ENCODE measurements around the gene CHD9.
"Not testable (repeated sequence)": the region's sequence is repeated elsewhere in the genome, so short reads cannot be mapped to it uniquely, and the experiment has no call there.

The CHD9 gene

DNA sequence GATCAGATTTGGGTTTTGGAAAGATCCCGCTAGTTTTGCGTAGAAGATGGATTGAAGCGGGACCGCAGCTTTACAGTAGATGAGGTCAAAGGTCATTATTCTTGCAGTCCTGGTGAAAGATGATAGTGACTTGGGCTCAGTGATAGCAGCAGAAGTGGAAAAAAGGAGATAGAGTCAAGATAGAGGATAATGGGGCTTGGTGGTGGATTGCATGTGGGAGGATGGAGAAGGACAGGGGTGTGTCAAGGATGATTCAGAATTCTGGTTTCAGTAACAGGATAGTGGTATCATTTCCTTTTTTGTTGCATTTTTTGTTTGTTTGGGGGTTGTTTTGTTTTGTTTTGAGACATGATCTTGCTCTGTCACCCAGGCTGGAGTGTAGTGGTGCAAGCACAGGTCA is 30.7 kb upstream of the CHD9 start:
- TF ChIP-seq, protein P1, sequence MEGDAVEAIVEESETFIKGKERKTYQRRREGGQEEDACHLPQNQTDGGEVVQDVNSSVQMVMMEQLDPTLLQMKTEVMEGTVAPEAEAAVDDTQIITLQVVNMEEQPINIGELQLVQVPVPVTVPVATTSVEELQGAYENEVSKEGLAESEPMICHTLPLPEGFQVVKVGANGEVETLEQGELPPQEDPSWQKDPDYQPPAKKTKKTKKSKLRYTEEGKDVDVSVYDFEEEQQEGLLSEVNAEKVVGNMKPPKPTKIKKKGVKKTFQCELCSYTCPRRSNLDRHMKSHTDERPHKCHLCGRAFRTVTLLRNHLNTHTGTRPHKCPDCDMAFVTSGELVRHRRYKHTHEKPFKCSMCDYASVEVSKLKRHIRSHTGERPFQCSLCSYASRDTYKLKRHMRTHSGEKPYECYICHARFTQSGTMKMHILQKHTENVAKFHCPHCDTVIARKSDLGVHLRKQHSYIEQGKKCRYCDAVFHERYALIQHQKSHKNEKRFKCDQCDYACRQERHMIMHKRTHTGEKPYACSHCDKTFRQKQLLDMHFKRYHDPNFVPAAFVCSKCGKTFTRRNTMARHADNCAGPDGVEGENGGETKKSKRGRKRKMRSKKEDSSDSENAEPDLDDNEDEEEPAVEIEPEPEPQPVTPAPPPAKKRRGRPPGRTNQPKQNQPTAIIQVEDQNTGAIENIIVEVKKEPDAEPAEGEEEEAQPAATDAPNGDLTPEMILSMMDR (IDR thresholded peaks at IDR 0.05; ENCODE audit: insufficient read depth, low read length, missing control alignments), result no peak
- POLR2A ChIA-PET, result no interaction called here
- no peak for DNase-seq (ENCODE audit: low read depth, low spot score)
- H3K4me3 ChIP-seq (ENCODE audit: low read depth, low read length), result no peak overlapping the region
- CTCF ChIA-PET, result interaction anchor here (0.8 to 6.0 kb wide), 3 partner anchors 11 to 832 kb away, joined by 3 to 73 read pairs (median 6); no protein-coding TSS in a partner anchor

DNA sequence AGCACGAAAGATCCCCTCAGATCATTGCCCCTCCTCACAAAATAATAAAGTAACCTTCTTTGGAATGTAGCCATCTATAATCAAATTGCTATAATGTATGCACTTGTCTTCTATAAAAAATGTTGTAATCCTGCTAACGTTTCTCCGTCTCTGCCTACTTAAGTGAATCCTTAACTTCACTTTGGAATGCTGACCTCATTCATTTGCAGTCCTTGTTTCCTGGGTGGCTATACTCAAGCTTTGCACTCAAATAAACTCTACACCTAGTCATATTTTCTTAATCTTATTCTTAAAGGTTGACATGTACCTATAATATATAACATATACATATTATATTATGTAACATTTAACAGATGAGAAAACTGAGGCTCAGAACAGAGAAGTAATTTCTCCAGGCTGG is 24.8 kb upstream of the CHD9 start:
- ChIA-PET CTCF (interaction anchor here (1.7 to 2.3 kb wide), 2 partner anchors 8 to 839 kb away, joined by 5 to 9 read pairs; no protein-coding TSS in a partner anchor), POLR2A (no interaction called here)
- no peak for DNase-seq (ENCODE audit: low read depth, low spot score)
- no peak overlapping the region for H3K4me3 ChIP-seq (ENCODE audit: low read depth, low read length)
- TF ChIP-seq, protein P1 (IDR thresholded peaks at IDR 0.05; ENCODE audit: insufficient read depth, low read length, missing control alignments), result no peak

DNA sequence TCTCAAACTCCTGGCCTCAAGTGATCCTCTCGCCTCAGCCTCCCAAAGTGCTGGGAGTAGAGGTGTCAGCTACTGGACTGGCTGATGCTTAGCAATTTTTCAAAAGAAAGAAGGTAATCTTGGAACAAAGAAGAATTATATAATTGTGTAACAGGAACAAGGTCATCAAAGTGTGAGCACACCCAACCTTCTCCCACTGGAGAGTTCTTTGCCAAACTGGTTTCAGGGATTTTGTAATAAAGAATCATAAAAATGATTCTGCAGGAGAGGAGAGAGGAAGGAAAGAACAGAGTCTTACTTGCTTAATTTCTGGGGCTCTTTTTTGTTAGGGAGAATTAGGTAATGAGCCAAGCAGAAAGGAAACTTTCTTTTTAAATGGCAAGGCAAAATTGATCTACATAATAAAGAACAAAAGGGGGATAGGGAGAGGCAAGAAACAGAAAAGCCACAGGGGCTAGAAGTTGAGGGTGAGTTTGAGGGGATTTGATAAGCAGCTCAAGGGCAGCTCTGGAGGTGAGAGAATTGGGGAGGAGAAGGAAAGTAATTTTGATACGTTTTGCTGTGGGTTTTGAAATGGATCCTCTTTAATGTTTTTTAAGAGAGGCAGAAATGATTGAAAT is 23.4 kb upstream of the CHD9 start:
- TF ChIP-seq, protein P1 (IDR thresholded peaks at IDR 0.05; ENCODE audit: insufficient read depth, low read length, missing control alignments), result no peak
- DNase-seq (ENCODE audit: low read depth, low spot score), result no peak
- POLR2A ChIA-PET, result no interaction called here
- H3K4me3 ChIP-seq (ENCODE audit: low read depth, low read length), result no peak overlapping the region
- CTCF ChIA-PET, result interaction anchor here (2.3 kb wide), 1 partner anchor 9 kb away, joined by 9 read pairs; no protein-coding TSS in a partner anchor

- CTCF ChIA-PET, result interaction anchor here (0.7 to 2.1 kb wide), 3 partner anchors 11 to 249 kb away, joined by 3 to 6 read pairs (median 3); no protein-coding TSS in a partner anchor
Measured at GRCh38 chr16:53034306-53034705, 20.5 kb upstream of the CHD9 start.

DNA sequence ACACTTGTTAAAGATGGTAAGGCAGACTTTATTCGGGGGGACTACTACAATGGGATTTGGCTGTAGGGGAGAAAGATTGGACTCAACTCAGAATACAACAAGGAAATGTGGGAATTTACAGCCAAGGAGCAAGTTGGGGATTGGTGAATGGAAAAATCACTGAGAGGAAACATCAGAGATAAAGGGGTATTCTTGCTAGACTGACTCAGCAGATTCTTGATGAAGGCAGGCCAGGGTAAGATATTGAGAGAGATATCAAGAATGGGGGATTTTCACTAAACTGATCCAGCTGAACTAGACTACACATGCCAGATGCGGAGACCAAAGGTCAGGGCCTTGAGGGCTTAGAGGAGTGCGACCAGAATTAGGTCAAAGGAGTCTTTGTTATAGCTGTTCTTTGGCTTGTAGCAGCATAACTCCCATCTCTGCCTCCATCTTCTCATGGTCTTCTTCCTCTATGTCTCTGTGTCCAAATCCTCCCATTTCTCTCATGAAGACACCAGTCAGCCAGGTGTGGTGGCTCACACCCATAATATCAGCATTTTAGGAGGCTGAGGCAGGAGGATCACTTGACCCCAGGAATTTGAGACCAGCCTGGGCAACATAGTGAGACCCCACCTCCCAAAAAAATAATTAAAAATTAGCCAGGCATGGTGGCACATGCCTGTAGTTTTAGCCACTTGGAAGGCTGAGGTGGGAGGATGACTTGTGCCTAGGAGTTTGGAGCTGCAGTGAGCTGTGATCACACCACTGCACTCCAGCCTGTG is 19.4 kb upstream of the CHD9 start:
- DNase-seq (ENCODE audit: low read depth, low spot score), result no peak
- CTCF ChIA-PET, result interaction anchor here (0.7 to 2.1 kb wide), 3 partner anchors 9 to 107 kb away, joined by 3 to 6 read pairs (median 4); no protein-coding TSS in a partner anchor
- POLR2A ChIA-PET, result no interaction called here
- TF ChIP-seq, protein P1 (IDR thresholded peaks at IDR 0.05; ENCODE audit: insufficient read depth, low read length, missing control alignments), result no peak
- H3K4me3 ChIP-seq (ENCODE audit: low read depth, low read length), result no peak overlapping the region

More at GRCh38 chr16:53034306-53034705, 20.5 kb upstream of the CHD9 start:
- POLR2A ChIA-PET, result no interaction called here
- no peak for DNase-seq (ENCODE audit: low read depth, low spot score)
- TF ChIP-seq, protein P1 (IDR thresholded peaks at IDR 0.05; ENCODE audit: insufficient read depth, low read length, missing control alignments), result no peak
- no peak overlapping the region for H3K4me3 ChIP-seq (ENCODE audit: low read depth, low read length)

DNA sequence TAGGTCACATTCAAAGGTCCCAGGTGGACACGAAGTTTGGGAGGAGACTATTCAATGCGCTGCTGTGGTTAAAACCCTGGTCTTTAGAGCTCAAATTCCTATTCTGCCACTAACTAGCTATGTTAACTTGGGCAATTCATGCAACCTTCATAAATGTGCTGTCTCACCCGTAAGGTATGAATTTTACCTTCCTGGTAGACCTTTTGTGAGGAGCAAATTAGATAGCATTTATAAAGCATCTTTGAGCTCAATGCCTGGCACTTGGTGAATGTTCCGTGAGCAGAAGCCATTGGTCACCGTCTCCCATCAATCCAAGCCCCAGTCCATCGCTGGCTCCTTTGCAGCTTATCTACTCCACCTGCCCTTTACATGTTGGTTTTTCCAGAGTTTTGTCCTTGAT is 18.7 kb upstream of the CHD9 start:
- ChIA-PET CTCF (interaction anchor here (0.8 kb wide), 1 partner anchor 9 kb away, joined by 4 read pairs; no protein-coding TSS in a partner anchor), POLR2A (no interaction called here)
- TF ChIP-seq, protein P1 (IDR thresholded peaks at IDR 0.05; ENCODE audit: insufficient read depth, low read length, missing control alignments), result no peak
- H3K4me3 ChIP-seq (ENCODE audit: low read depth, low read length), result no peak overlapping the region
- DNase-seq (ENCODE audit: low read depth, low spot score), result no peak

DNA sequence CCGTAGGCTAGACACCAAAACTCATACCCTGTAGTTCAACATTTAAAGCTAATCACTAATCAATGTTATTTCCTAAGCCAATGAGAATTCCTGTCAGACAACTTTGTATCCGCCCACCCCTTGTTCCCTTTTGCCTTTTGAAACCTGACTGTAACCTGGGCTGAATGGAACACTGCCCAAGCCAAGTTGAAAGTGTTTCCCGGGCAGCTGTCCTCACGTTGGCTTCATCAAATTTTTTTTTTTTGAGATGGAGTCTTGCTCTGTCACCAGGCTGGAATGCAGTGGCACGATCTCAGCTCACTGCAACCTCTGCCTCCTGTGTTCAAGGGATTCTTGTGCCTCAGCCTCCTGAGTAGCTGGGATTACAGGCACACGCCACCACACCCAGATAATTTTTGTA is 18.1 kb upstream of the CHD9 start:
- H3K4me3 ChIP-seq (ENCODE audit: low read depth, low read length); DNase-seq (ENCODE audit: low read depth, low spot score); POLR2A ChIA-PET; CTCF ChIA-PET: not testable (repeated sequence)
